Activated effector memory CD4-positive, alpha-beta T cell treated with anti-CD3 and anti-CD28 coated beads, Interleukin-2, amount 50 U/mL, for 16 hours (primary cell): ENCODE data around the gene IPO13.

Source experiments
- DNase-seq: peaks from one replicate; pipeline ENCODE4 v3.0.0-alpha.2; 2020

The IPO13 gene

GRCh38 chr1:44015206-44015605 is 68.5 kb downstream of the IPO13 start:
- no peak for DNase-seq

GRCh38 chr1:44016041-44016889 is 69.5 kb downstream of the IPO13 start:
- no peak for DNase-seq

GRCh38 chr1:44016890-44017400 is 70.2 kb downstream of the IPO13 start:
- no peak for DNase-seq
